Smooth muscle cell (in vitro differentiated cells): ENCODE measurements around the gene ERRFI1. TPM values are rescaled to one million over a fixed set of nuclear protein-coding genes. Genes with fewer than 3 reads are reported as not detected.

Source experiments
- DNase-seq: peaks from one replicate; lab custom pipeline; 2025; ENCODE audit not compliant: unreplicated experiment; lab: John Stamatoyannopoulos, UW
- H2AFZ ChIP-seq: fragments of 200-600 bp; sonication (generic); 2 replicates; pipeline ENCODE4 v1.6.0; 2016; ENCODE audit warnings: antibody characterized with exemption, low read depth, mild to moderate bottlenecking
- H3F3A ChIP-seq: fragments of 200-600 bp; sonication (generic); 2 replicates; pipeline ENCODE4 v1.6.0; 2017; ENCODE audit warnings: antibody characterized with exemption, low read depth
- H3K27ac ChIP-seq: fragments of 200-600 bp; sonication (generic); 2 replicates; pipeline ENCODE4 v1.5.1; 2016; ENCODE audit warnings: low read depth, mild to moderate bottlenecking
- H3K27me3 ChIP-seq: fragments of 200-600 bp; sonication (generic); 2 replicates; pipeline ENCODE4 v1.6.1; 2016; ENCODE audit warnings: low read depth, mild to moderate bottlenecking
- H3K36me3 ChIP-seq: fragments of 200-600 bp; sonication (generic); 2 replicates; pipeline ENCODE4 v1.5.1; 2016; ENCODE audit warnings: low read depth
- H3K4me1 ChIP-seq: fragments of 200-600 bp; sonication (generic); 2 replicates; pipeline ENCODE4 v1.5.1; 2016; ENCODE audit warnings: low read depth
- H3K4me2 ChIP-seq: fragments of 200-600 bp; sonication (generic); 2 replicates; pipeline ENCODE4 v1.6.0; 2016; ENCODE audit warnings: mild to moderate bottlenecking
- H3K4me3 ChIP-seq: fragments of 200-600 bp; sonication (generic); 2 replicates; pipeline ENCODE4 v1.5.1; 2016; ENCODE audit warnings: mild to moderate bottlenecking
- H3K79me2 ChIP-seq: fragments of 200-600 bp; sonication (generic); 2 replicates; pipeline ENCODE4 v1.6.0; 2016; ENCODE audit warnings: low read depth, mild to moderate bottlenecking
- H3K9ac ChIP-seq: fragments of 200-600 bp; sonication (generic); 2 replicates; pipeline ENCODE4 v1.6.0; 2016; ENCODE audit warnings: low read depth
- H3K9me3 ChIP-seq: fragments of 200-600 bp; sonication (generic); replicated peaks from 2 replicates; pipeline ENCODE4 v1.5.1; 2016; ENCODE audit warnings: low read depth
- H4K20me1 ChIP-seq: fragments of 200-600 bp; sonication (generic); 2 replicates; pipeline ENCODE4 v1.6.0; 2016; ENCODE audit warnings: low read depth
- CTCF ChIP-seq: fragments of 200-600 bp; sonication (generic); IDR thresholded peaks from 2 replicates; pipeline ENCODE4 v1.5.1; 2017; ENCODE audit warnings: borderline replicate concordance, mild to moderate bottlenecking, antibody characterized with exemption; ENCODE audit not compliant: insufficient read depth, poor library complexity, severe bottlenecking
- WGBS: methylation state at CpG from one replicate; pipeline ENCODE4 v1.1.7; 2016; ENCODE audit warnings: low lambda C conversion rate; 5-methylcytosine and 5-hydroxymethylcytosine counted together
- polyA plus RNA-seq: library from polyadenylated mRNA; unstranded; fragments of >200 nt; fragmentation: Nextera tagmentation; extraction: Ambion mirVana; gene quantifications from 2 replicates; pipeline ENCODE4 v1.2.1, GENCODE V29; 2016
- total RNA-seq: library from RNA; depleted of rRNA; stranded (reverse); fragments of >200 nt; gene quantifications from 2 replicates; pipeline ENCODE4 v1.2.3, GENCODE V29; 2014

ERRFI1 gene
- total and polyA plus RNA-seq, 2 experiments from 2014 or later, result 81.6 to 184 TPM

DNA sequence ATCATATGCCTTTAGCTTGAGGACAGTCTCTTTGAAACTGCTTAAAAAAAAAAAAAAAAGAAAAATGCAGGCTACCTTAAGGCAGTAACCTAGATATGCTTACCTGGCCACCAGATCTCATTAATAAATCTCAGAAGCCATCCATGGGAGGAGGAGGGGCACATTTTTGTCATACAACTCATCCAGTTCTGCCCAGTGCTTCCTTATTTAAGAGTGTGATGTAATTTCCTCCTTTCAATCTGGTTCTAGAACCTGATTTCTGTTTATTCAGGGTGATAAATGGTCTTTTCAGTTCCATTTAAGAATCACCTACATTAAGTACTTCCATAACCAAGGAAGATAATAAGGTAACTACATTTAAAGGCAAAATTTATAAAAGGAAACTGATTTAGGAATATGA is 6.1 kb downstream of the ERRFI1 start:
- Histone ChIP-seq H4K20me1 (peaks cover 100% of the 10 kb centered on the region), H3K27me3 (no peaks in the 10 kb centered on the region), H3K4me2 (peak overlapping the region; percentile 94), H3K9me3 (no peaks in the 10 kb centered on the region), H3K4me1 (peaks cover 95% of the 10 kb centered on the region), H3K4me3 (no peak overlapping the region), H3K27ac (peak overlapping the region; percentile 93), H3F3A (peaks cover 44% of the 10 kb centered on the region), H3K79me2 (peaks cover 100% of the 10 kb centered on the region), H2AFZ (no peak overlapping the region), H3K9ac (peak overlapping the region; percentile 41), H3K36me3 (no peaks in the 10 kb centered on the region)
- no peak for TF ChIP-seq CTCF
- DNase-seq, result no peak

- Histone ChIP-seq H3K4me2 (peak overlapping the region; percentile 94), H3K36me3 (no peaks in the 10 kb centered on the region), H3F3A (peaks cover 46% of the 10 kb centered on the region), H3K4me3 (no peak overlapping the region), H3K9me3 (no peaks in the 10 kb centered on the region), H3K79me2 (peaks cover 98% of the 10 kb centered on the region), H3K27me3 (no peaks in the 10 kb centered on the region), H2AFZ (no peak overlapping the region), H3K9ac (no peak overlapping the region), H3K4me1 (peaks cover 89% of the 10 kb centered on the region), H3K27ac (peak overlapping the region; percentile 93), H4K20me1 (peaks cover 100% of the 10 kb centered on the region)
- no peak for TF ChIP-seq CTCF
- WGBS, result 82% methylated on average over 5 of the region's 5 CpGs
- DNase-seq, result no peak
Observed at GRCh38 chr1:8019229-8019620, 6.9 kb downstream of the ERRFI1 start.

DNA sequence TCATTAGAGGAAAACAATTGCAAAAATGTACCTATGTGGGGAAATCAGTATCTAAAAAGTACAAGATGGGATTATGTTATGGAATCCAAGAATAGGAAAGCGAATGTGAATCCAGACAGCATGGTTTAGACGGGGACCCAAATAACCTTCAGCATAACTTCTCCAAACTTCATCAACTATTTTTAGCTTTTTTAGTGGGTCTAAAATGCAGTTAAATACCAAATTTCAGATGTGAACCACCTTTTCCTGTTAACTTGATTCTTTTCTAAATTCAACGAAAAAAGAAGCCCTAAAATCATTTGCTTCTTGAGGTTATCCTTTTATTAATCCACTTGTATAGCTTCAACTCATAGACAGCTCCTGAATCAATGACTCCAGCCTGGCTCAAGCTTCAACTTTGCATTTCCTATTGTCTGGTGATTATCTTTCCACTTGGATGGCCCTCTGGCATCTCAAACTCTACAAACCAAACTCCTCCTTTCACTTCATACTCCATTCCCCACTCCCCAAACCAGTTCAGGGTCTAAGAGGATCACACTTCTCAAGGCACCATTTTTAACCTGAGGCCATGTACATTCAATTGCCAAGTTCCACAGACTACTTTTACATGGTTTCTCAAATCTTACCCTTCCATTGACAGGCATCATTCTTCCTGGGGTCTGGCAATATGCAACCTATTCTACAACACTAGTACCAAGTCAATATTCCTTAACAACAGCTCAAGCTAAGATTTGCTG is 7.4 kb downstream of the ERRFI1 start:
- Histone ChIP-seq H3F3A (peaks cover 41% of the 10 kb centered on the region), H4K20me1 (peaks cover 100% of the 10 kb centered on the region), H3K4me3 (no peak overlapping the region), H3K27ac (peak overlapping the region; percentile 93), H3K9me3 (no peaks in the 10 kb centered on the region), H3K4me2 (peak overlapping the region; percentile 94), H2AFZ (no peak overlapping the region), H3K79me2 (peaks cover 98% of the 10 kb centered on the region), H3K9ac (no peak overlapping the region), H3K36me3 (peaks cover 5% of the 10 kb centered on the region), H3K27me3 (no peaks in the 10 kb centered on the region), H3K4me1 (peaks cover 84% of the 10 kb centered on the region)
- 67% methylated on average over 3 of the region's 3 CpGs for WGBS
- no peak for TF ChIP-seq CTCF
- no peak for DNase-seq
